ENCODE measurements around the gene PRKG2. TPM values are rescaled to one million over a fixed set of nuclear protein-coding genes. Genes with fewer than 3 reads are reported as not detected.

The PRKG2 gene
- total RNA-seq, 4 donors from 2014 or later, result 0.34 to 1.7 (median 1.2) TPM

GRCh38 chr4:81214144-81214880, 710 bp downstream of the PRKG2 start:
- peak in 1 of 2 donors; percentile 85 for DNase-seq (ENCODE audit: low spot score in 2 of 2)
- TF ChIP-seq POLR2A (IDR thresholded peaks at IDR 0.05) (no peak), CTCF (IDR thresholded peaks at IDR 0.05) (no peak)
- H3K4me3 ChIP-seq (ENCODE audit: low read depth, poor library complexity, severe bottlenecking), result peak overlapping the region; percentile 37
- 3 to 5% methylated on average over 24 to 26 of the region's 34 CpGs for WGBS, 2 donors
- intact Hi-C loops (cut with DNase I; ENCODE audit: low total_unique reads), result no loop called here

GRCh38 chr4:81213671-81214070, 1.4 kb downstream of the PRKG2 start:
- no peak overlapping the region for H3K4me3 ChIP-seq (ENCODE audit: low read depth, poor library complexity, severe bottlenecking)
- intact Hi-C loops (cut with DNase I; ENCODE audit: low total_unique reads), result no loop called here
- no peak for DNase-seq (ENCODE audit: low spot score in 2 of 2)
- TF ChIP-seq POLR2A (IDR thresholded peaks at IDR 0.05) (no peak), CTCF (IDR thresholded peaks at IDR 0.05) (no peak)
- 30 to 49% methylated on average over 6 of the region's 6 CpGs for WGBS, 2 donors

- TF ChIP-seq POLR2A (IDR thresholded peaks at IDR 0.05) (no peak), CTCF (IDR thresholded peaks at IDR 0.05) (no peak)
- H3K4me3 ChIP-seq (ENCODE audit: low read depth, poor library complexity, severe bottlenecking), result no peak overlapping the region
- intact Hi-C loops (cut with DNase I; ENCODE audit: low total_unique reads), result no loop called here
- WGBS, 2 donors, result 55 to 60% methylated on average over 3 of the region's 3 CpGs
- peak in 1 of 2 donors; percentile 38 for DNase-seq (ENCODE audit: low spot score in 2 of 2)
Measured at GRCh38 chr4:81211956-81212355, 3.1 kb downstream of the PRKG2 start.

DNA sequence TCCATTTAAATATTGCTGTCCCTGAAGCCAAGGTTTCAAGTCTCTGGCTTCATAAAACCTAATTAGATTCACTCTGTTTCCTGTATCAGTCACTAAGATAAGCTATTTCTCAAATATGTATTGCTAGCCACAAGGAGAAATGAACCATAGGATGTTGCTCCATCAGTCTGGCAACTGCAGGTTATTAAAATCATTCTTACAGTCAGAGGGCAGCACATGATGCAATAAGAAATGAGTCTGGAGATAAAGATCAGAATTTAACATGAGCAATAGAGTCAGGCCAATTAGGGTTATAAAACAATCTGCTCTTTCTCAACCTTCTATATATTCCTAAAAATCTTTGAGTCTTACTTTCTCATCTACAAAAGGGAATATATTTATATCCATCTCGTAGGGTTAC, 7.2 kb downstream of the PRKG2 start:
- intact Hi-C loops (cut with DNase I; ENCODE audit: low total_unique reads), result no loop called here
- no peak for TF ChIP-seq POLR2A (IDR thresholded peaks at IDR 0.05)
- no peak for TF ChIP-seq CTCF (IDR thresholded peaks at IDR 0.05)
- DNase-seq (ENCODE audit: low spot score in 2 of 2), result peak in 1 of 2 donors; percentile 49
- H3K4me3 ChIP-seq (ENCODE audit: low read depth, poor library complexity, severe bottlenecking), result no peak overlapping the region
- WGBS, 2 donors, result 59 to 69% methylated on average over 1 of the region's 1 CpG

GRCh38 chr4:81205302-81205701, 9.7 kb downstream of the PRKG2 start:
- 90 to 95% methylated on average over 2 of the region's 2 CpGs for WGBS, 2 donors
- no peak for DNase-seq (ENCODE audit: low spot score in 2 of 2)
- TF ChIP-seq POLR2A (IDR thresholded peaks at IDR 0.05), result no peak
- no peak for TF ChIP-seq CTCF (IDR thresholded peaks at IDR 0.05)
- no peak overlapping the region for H3K4me3 ChIP-seq (ENCODE audit: low read depth, poor library complexity, severe bottlenecking)
- intact Hi-C loops (cut with DNase I; ENCODE audit: low total_unique reads), result no loop called here

DNA sequence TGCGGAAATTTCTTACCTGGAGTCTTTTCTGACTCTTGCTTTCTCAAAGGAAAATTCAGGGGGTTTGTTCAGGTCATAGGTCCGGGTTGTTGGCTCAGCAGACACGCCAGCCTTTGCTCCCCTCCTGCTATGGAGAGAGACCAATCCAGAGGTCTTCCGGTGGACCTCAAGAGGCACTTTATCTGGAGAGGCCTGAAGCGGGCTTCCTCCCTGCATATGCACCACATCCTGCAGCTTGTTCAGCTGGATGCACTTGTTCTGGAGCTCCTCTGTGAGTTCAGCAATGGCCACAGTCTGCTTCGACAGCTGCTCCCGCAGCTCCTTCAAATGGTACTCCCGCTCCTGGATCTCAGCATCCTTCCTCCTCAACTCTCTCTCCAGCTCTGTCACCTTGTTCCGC, 10.5 kb downstream of the PRKG2 start:
- no peak for DNase-seq (ENCODE audit: low spot score in 2 of 2)
- 83 to 86% methylated on average over 9 of the region's 9 CpGs for WGBS, 2 donors
- TF ChIP-seq CTCF (IDR thresholded peaks at IDR 0.05) (no peak), POLR2A (IDR thresholded peaks at IDR 0.05) (no peak)
- intact Hi-C loops (cut with DNase I; ENCODE audit: low total_unique reads), result no loop called here
- H3K4me3 ChIP-seq (ENCODE audit: low read depth, poor library complexity, severe bottlenecking), result no peak overlapping the region

Data from lower leg skin (tissue), 4 donors.